Measurements from ENCODE around the gene CYP46A1. TPM values are rescaled to one million over a fixed set of nuclear protein-coding genes. Genes with fewer than 3 reads are reported as not detected.

Gene CYP46A1
- total and polyA plus RNA-seq, 8 donors, result 1.2 to 6.8 (median 5.5) TPM

- TF ChIP-seq CTCF (IDR thresholded peaks at IDR 0.05), result no peak
- ATAC-seq, result no peak
- no peak overlapping the region for H3K27ac ChIP-seq
- intact Hi-C loops (cut with DNase I), result no loop called here
- peaks cover 0 to 20% of the 10 kb centered on the region in 2 donors for H3K9me3 ChIP-seq
- no peaks in the 10 kb centered on the region for H3K36me3 ChIP-seq
- no peak for DNase-seq
- peaks cover 7 to 11% of the 10 kb centered on the region in 2 donors for H3K4me1 ChIP-seq
- peaks cover 0 to 39% of the 10 kb centered on the region in 2 donors for H3K27me3 ChIP-seq
- H3K4me3 ChIP-seq, result no peak overlapping the region
Observed at GRCh38 chr14:99679111-99679510, 5.0 kb upstream of the CYP46A1 start.

- Histone ChIP-seq H3K4me3 (no peak overlapping the region), H3K4me1 (peaks cover 7 to 14% of the 10 kb centered on the region in 2 donors), H3K27ac (no peak overlapping the region), H3K9me3 (peaks cover 0 to 20% of the 10 kb centered on the region in 2 donors), H3K36me3 (no peaks in the 10 kb centered on the region), H3K27me3 (peaks cover 0 to 38% of the 10 kb centered on the region in 2 donors)
- ATAC-seq (no peak), DNase-seq (no peak)
- TF ChIP-seq CTCF (IDR thresholded peaks at IDR 0.05), result no peak
- intact Hi-C loops (cut with DNase I), result no loop called here
Observed at GRCh38 chr14:99679543-99679942, 4.6 kb upstream of the CYP46A1 start.

- Histone ChIP-seq H3K9me3 (peaks cover 0 to 20% of the 10 kb centered on the region in 2 donors), H3K4me3 (no peak overlapping the region), H3K27me3 (peaks cover 0 to 36% of the 10 kb centered on the region in 2 donors), H3K27ac (no peak overlapping the region), H3K4me1 (peaks cover 7 to 17% of the 10 kb centered on the region in 2 donors), H3K36me3 (no peaks in the 10 kb centered on the region)
- TF ChIP-seq CTCF (IDR thresholded peaks at IDR 0.05), result no peak
- ATAC-seq, result no peak
- intact Hi-C loops (cut with DNase I), result no loop called here
- DNase-seq, result no peak
Observed at GRCh38 chr14:99679996-99680395, 4.1 kb upstream of the CYP46A1 start.

GRCh38 chr14:99681101-99681831 lies 2.8 kb upstream of the CYP46A1 start:
- TF ChIP-seq CTCF (IDR thresholded peaks at IDR 0.05), result no peak
- no peak for DNase-seq
- H3K4me1 ChIP-seq, result peaks cover 7 to 17% of the 10 kb centered on the region in 2 donors
- no peak for ATAC-seq
- H3K27me3 ChIP-seq, result peaks cover 0 to 31% of the 10 kb centered on the region in 2 donors
- no peak overlapping the region for H3K27ac ChIP-seq
- H3K36me3 ChIP-seq, result no peaks in the 10 kb centered on the region
- no peak overlapping the region for H3K4me3 ChIP-seq
- intact Hi-C loops (cut with DNase I), result no loop called here
- peaks cover 0 to 20% of the 10 kb centered on the region in 2 donors for H3K9me3 ChIP-seq

GRCh38 chr14:99681832-99682148 lies 2.3 kb upstream of the CYP46A1 start:
- no peak for ATAC-seq
- no peaks in the 10 kb centered on the region for H3K36me3 ChIP-seq
- no peak for TF ChIP-seq CTCF (IDR thresholded peaks at IDR 0.05)
- peaks cover 0 to 26% of the 10 kb centered on the region in 2 donors for H3K27me3 ChIP-seq
- H3K4me3 ChIP-seq, result no peak overlapping the region
- peaks cover 0 to 20% of the 10 kb centered on the region in 2 donors for H3K9me3 ChIP-seq
- H3K27ac ChIP-seq, result no peak overlapping the region
- intact Hi-C loops (cut with DNase I), result no loop called here
- H3K4me1 ChIP-seq, result peaks cover 7 to 17% of the 10 kb centered on the region in 2 donors
- no peak for DNase-seq
